K562 (cell line): Measurements from ENCODE around the gene CXCL1. TPM values are rescaled to one million over a fixed set of nuclear protein-coding genes. Genes with fewer than 3 reads are reported as not detected.
A peak's percentile ranks its signal among the peaks of the same experiment; 100 is the strongest.

ENCODE experiments used
- CBX1 ChIP-seq: sonication (generic); IDR thresholded peaks from 2 replicates; pipeline ENCODE4 v1.6.1; 2016; ENCODE audit warnings: antibody characterized with exemption, low read depth, mild to moderate bottlenecking
- HOXB6 ChIP-seq: fragments of 250-450 bp; sonication (Bioruptor Pico); IDR thresholded peaks from 2 replicates; pipeline ENCODE4 v1.5.1; 2022; ENCODE audit warnings: mild to moderate bottlenecking, borderline replicate concordance
- KLF16 ChIP-seq: IDR thresholded peaks from 2 replicates; pipeline ENCODE4 v1.6.1; 2016; ENCODE audit warnings: antibody characterized with exemption
- MEF2A ChIP-seq: IDR thresholded peaks from 2 replicates; pipeline ENCODE4 v1.6.1; 2011; ENCODE audit warnings: low read depth, mild to moderate bottlenecking, low read length, moderate library complexity; ENCODE audit not compliant: control insufficient read depth
- NCOA1 ChIP-seq: fragments of 450-650 bp; IDR thresholded peaks from 2 replicates; pipeline ENCODE4 v1.6.1; 2016; ENCODE audit warnings: low read depth
- NFE2L1 ChIP-seq: fragments of 450-650 bp; IDR thresholded peaks from 2 replicates; pipeline ENCODE4 v1.6.1; 2016; ENCODE audit warnings: missing genetic modification characterization, low read depth, mild to moderate bottlenecking, missing compliant biosample characterization, moderate library complexity, borderline replicate concordance
- NR2F6 ChIP-seq: fragments of 450-650 bp; formaldehyde crosslinking; IDR thresholded peaks from 2 replicates; pipeline ENCODE4 v1.4.0; 2020; ENCODE audit warnings: mild to moderate bottlenecking
- PTBP1 ChIP-seq: fragments of 200-400 bp; formaldehyde crosslinking; IDR thresholded peaks from 2 replicates; pipeline ENCODE4 v1.6.1; 2017; ENCODE audit warnings: low read depth, low read length
- RBM25 ChIP-seq: fragments of 200-400 bp; formaldehyde crosslinking; IDR thresholded peaks from 2 replicates; pipeline ENCODE4 v1.6.1; 2018; ENCODE audit warnings: low read length, low read depth, moderate library complexity; ENCODE audit not compliant: severe bottlenecking
- SIX5 ChIP-seq, 2 experiments: IDR thresholded peaks; 2 replicates each; pipeline ENCODE4 v1.6.1; 2011; ENCODE audit warnings: low read length in 2 of 2, borderline replicate concordance in 1 of 2, low read depth in 1 of 2, mild to moderate bottlenecking in 1 of 2, moderate library complexity in 1 of 2; ENCODE audit not compliant: insufficient read depth in 1 of 2
- ZNF431 ChIP-seq: sonication (generic); formaldehyde crosslinking; IDR thresholded peaks from 2 replicates; pipeline ENCODE4 v1.8.0; 2022; ENCODE audit warnings: mild to moderate bottlenecking, missing genetic modification reagents
- polyA plus RNA-seq, 8 experiments: library from polyadenylated mRNA; depleted of rRNA in 4 of 8; stranded (reverse) in 5 of 8; unstranded in 3 of 8; fragments of >200 nt; fragmentation: Nextera tagmentation in 2 of 8; fragmentation: Illumina TruSeq in 1 of 8; extraction: Ambion mirVana in 2 of 8; extraction: Trizol in 1 of 8; gene quantifications; 2 replicates each; pipeline versions ENCODE4 v1.2.1 to v1.2.3, GENCODE V29; 2011 to 2014; ENCODE audit warnings: inconsistent platforms in 1 of 8, missing spikeins in 1 of 8
- total RNA-seq, 7 experiments: library from RNA; depleted of rRNA in 6 of 7; stranded (reverse); fragments of >200 nt in 6 of 7; fragmentation: Illumina TruSeq in 2 of 7; extraction: Trizol in 2 of 7; gene quantifications; 2 replicates each; pipeline versions ENCODE4 v1.2.1 to v1.2.3, GENCODE V29; 2011 to 2021; ENCODE audit warnings: low replicate concordance in 1 of 7
- TF ChIP-seq, protein P1 (sequence below): fragments of 450-650 bp; conservative IDR thresholded peaks from 2 replicates; pipeline ENCODE4 v1.6.1; 2016; ENCODE audit warnings: missing genetic modification characterization, low read depth, mild to moderate bottlenecking, control low read depth, missing compliant biosample characterization
- TF ChIP-seq, protein P2 (sequence below): fragments of 200-600 bp; sonication (generic); IDR thresholded peaks from one replicate; pipeline ENCODE4 v1.6.1; 2012; ENCODE audit warnings: mild to moderate bottlenecking, low read depth, low read length, inconsistent platforms
- TF ChIP-seq, protein P3 (sequence below): fragments of 450-650 bp; IDR thresholded peaks from 2 replicates; pipeline ENCODE4 v1.6.1; 2016; ENCODE audit warnings: antibody characterized with exemption

The CXCL1 gene
- total and polyA plus RNA-seq, 9 of the 15 experiments (the other 6 are each of a cell fraction or from before 2014, with no cell fraction given) = 0.07 to 2.2 (median 0.32) TPM; not detected in 3

DNA sequence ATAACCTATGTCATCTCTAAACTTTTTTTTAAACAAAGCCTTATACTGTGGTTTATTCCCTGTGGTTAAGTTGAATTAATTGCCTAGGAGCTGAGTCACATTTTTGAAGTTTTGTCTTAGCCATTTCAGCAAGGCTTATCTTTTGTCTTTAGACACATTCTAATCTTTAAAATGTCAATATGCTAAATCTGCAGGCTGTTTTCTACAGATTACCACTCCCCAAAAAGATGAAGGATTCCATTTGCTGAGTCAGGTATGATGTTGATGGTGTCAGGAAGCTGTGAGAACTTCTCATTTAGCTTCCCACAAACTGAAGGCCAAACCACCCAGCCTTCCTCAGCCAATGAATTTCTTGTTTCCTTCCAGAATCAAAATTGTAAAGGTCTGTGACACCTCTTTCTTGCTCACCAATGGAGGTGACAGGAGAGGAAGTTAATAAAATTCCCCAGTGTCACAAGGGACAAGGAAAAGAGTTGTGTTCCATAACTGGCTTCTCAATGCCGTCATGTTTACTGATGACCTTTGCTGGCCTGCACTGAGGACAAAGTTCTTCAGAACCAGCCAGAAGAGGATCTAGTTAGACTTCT, 36.4 kb upstream of the CXCL1 start (continued):
- no peak for TF ChIP-seq ZNF431
- no peak for TF ChIP-seq NR2F6 (CRISPR knock-in tag)
- TF ChIP-seq SIX5 (IDR thresholded peaks at IDR 0.05; ENCODE audit: borderline replicate concordance in 1 of 2, insufficient read depth in 1 of 2, low read depth in 1 of 2, low read length in 2 of 2) = no peak
- peak; percentile 91 for TF ChIP-seq KLF16
- no peak for TF ChIP-seq PTBP1
- TF ChIP-seq MEF2A = no peak
- TF ChIP-seq, protein P1, sequence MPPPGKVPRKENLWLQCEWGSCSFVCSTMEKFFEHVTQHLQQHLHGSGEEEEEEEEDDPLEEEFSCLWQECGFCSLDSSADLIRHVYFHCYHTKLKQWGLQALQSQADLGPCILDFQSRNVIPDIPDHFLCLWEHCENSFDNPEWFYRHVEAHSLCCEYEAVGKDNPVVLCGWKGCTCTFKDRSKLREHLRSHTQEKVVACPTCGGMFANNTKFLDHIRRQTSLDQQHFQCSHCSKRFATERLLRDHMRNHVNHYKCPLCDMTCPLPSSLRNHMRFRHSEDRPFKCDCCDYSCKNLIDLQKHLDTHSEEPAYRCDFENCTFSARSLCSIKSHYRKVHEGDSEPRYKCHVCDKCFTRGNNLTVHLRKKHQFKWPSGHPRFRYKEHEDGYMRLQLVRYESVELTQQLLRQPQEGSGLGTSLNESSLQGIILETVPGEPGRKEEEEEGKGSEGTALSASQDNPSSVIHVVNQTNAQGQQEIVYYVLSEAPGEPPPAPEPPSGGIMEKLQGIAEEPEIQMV (tag) = no peak
- no peak for TF ChIP-seq HOXB6 (CRISPR knock-in tag)
- no peak for TF ChIP-seq NFE2L1
- TF ChIP-seq, protein P2, sequence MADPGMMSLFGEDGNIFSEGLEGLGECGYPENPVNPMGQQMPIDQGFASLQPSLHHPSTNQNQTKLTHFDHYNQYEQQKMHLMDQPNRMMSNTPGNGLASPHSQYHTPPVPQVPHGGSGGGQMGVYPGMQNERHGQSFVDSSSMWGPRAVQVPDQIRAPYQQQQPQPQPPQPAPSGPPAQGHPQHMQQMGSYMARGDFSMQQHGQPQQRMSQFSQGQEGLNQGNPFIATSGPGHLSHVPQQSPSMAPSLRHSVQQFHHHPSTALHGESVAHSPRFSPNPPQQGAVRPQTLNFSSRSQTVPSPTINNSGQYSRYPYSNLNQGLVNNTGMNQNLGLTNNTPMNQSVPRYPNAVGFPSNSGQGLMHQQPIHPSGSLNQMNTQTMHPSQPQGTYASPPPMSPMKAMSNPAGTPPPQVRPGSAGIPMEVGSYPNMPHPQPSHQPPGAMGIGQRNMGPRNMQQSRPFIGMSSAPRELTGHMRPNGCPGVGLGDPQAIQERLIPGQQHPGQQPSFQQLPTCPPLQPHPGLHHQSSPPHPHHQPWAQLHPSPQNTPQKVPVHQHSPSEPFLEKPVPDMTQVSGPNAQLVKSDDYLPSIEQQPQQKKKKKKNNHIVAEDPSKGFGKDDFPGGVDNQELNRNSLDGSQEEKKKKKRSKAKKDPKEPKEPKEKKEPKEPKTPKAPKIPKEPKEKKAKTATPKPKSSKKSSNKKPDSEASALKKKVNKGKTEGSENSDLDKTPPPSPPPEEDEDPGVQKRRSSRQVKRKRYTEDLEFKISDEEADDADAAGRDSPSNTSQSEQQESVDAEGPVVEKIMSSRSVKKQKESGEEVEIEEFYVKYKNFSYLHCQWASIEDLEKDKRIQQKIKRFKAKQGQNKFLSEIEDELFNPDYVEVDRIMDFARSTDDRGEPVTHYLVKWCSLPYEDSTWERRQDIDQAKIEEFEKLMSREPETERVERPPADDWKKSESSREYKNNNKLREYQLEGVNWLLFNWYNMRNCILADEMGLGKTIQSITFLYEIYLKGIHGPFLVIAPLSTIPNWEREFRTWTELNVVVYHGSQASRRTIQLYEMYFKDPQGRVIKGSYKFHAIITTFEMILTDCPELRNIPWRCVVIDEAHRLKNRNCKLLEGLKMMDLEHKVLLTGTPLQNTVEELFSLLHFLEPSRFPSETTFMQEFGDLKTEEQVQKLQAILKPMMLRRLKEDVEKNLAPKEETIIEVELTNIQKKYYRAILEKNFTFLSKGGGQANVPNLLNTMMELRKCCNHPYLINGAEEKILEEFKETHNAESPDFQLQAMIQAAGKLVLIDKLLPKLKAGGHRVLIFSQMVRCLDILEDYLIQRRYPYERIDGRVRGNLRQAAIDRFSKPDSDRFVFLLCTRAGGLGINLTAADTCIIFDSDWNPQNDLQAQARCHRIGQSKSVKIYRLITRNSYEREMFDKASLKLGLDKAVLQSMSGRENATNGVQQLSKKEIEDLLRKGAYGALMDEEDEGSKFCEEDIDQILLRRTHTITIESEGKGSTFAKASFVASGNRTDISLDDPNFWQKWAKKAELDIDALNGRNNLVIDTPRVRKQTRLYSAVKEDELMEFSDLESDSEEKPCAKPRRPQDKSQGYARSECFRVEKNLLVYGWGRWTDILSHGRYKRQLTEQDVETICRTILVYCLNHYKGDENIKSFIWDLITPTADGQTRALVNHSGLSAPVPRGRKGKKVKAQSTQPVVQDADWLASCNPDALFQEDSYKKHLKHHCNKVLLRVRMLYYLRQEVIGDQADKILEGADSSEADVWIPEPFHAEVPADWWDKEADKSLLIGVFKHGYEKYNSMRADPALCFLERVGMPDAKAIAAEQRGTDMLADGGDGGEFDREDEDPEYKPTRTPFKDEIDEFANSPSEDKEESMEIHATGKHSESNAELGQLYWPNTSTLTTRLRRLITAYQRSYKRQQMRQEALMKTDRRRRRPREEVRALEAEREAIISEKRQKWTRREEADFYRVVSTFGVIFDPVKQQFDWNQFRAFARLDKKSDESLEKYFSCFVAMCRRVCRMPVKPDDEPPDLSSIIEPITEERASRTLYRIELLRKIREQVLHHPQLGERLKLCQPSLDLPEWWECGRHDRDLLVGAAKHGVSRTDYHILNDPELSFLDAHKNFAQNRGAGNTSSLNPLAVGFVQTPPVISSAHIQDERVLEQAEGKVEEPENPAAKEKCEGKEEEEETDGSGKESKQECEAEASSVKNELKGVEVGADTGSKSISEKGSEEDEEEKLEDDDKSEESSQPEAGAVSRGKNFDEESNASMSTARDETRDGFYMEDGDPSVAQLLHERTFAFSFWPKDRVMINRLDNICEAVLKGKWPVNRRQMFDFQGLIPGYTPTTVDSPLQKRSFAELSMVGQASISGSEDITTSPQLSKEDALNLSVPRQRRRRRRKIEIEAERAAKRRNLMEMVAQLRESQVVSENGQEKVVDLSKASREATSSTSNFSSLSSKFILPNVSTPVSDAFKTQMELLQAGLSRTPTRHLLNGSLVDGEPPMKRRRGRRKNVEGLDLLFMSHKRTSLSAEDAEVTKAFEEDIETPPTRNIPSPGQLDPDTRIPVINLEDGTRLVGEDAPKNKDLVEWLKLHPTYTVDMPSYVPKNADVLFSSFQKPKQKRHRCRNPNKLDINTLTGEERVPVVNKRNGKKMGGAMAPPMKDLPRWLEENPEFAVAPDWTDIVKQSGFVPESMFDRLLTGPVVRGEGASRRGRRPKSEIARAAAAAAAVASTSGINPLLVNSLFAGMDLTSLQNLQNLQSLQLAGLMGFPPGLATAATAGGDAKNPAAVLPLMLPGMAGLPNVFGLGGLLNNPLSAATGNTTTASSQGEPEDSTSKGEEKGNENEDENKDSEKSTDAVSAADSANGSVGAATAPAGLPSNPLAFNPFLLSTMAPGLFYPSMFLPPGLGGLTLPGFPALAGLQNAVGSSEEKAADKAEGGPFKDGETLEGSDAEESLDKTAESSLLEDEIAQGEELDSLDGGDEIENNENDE = no peak
- TF ChIP-seq RBM25 = no peak
- TF ChIP-seq CBX1 = no peak
- TF ChIP-seq, protein P3, sequence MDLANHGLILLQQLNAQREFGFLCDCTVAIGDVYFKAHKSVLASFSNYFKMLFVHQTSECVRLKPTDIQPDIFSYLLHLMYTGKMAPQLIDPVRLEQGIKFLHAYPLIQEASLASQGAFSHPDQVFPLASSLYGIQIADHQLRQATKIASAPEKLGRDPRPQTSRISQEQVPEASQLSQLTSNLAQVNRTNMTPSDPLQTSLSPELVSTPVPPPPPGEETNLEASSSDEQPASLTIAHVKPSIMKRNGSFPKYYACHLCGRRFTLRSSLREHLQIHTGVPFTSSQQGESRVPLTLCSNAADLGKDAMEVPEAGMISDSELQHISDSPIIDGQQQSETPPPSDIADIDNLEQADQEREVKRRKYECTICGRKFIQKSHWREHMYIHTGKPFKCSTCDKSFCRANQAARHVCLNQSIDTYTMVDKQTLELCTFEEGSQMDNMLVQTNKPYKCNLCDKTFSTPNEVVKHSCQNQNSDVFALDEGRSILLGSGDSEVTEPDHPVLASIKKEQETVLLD = 0 out of 2 replicates have a peak, but pooled peaks have one; percentile 36
- peak; percentile 75 for TF ChIP-seq NCOA1
